SK-N-SH (cell line): ENCODE results near the gene DLG2. TPM values are rescaled to one million over a fixed set of nuclear protein-coding genes. Genes with fewer than 3 reads are reported as not detected.

ENCODE experiments used
- CTCF ChIA-PET: fragments of 300-600, 350-600 bp; formaldehyde crosslinking; extraction: SDS; loops from one replicate; lab custom pipeline; 2021; lab: Yijun Ruan, JAX
- POLR2A ChIA-PET: fragments of 350-600 bp; sonication (Branson Sonifier 250); formaldehyde crosslinking; extraction: SDS; loops from one replicate; lab custom pipeline; 2020; ENCODE audit warnings: antibody characterized with exemption, inconsistent platforms; lab: Yijun Ruan, JAX
- DNase-seq: peaks from one replicate; pipeline ENCODE4 v3.0.0; 2012
- H2AFZ ChIP-seq: fragments of 200-600 bp; sonication (generic); 2 replicates; pipeline ENCODE4 v1.8.1; 2016; ENCODE audit warnings: antibody characterized with exemption, mild to moderate bottlenecking, low read depth
- H3F3A ChIP-seq: fragments of 200-600 bp; sonication (generic); replicated peaks from 2 replicates; pipeline ENCODE3; 2016; ENCODE audit warnings: antibody characterized with exemption, mild to moderate bottlenecking; ENCODE audit not compliant: insufficient read depth
- H3K27ac ChIP-seq, 2 experiments: fragments of 200-500 bp in 1 of 2; fragments of 200-600 bp in 1 of 2; sonication (Bioruptor generic) in 1 of 2; sonication (generic), shearing (Covaris generic) in 1 of 2; 2 replicates each; pipeline versions ENCODE4 v1.5.1 to v1.6.1; 2014 to 2016; ENCODE audit warnings: low read depth in 2 of 2, inconsistent platforms in 1 of 2, low read length in 1 of 2, mild to moderate bottlenecking in 1 of 2, mixed read lengths in 1 of 2
- H3K27me3 ChIP-seq: fragments of 200-600 bp; sonication (generic), shearing (Covaris generic); 2 replicates; pipeline ENCODE4 v1.6.1; 2016; ENCODE audit warnings: mixed run types; ENCODE audit not compliant: insufficient read depth
- H3K36me3 ChIP-seq, 2 experiments: fragments of 200-500 bp in 1 of 2; fragments of 200-600 bp in 1 of 2; sonication (Bioruptor generic) in 1 of 2; sonication (generic) in 1 of 2; replicated peaks in 1 of 2; 2 replicates each; pipeline versions ENCODE3 to v1.5.1; 2014 to 2016; ENCODE audit warnings: low read length in 1 of 2, mild to moderate bottlenecking in 1 of 2; ENCODE audit not compliant: insufficient read depth in 2 of 2, control insufficient read depth in 1 of 2
- H3K4me1 ChIP-seq, 2 experiments: fragments of 200-500 bp in 1 of 2; fragments of 200-600 bp in 1 of 2; sonication (Bioruptor generic) in 1 of 2; sonication (generic), shearing (Covaris generic) in 1 of 2; 2 replicates each; pipeline versions ENCODE4 v1.5.1 to v1.6.1; 2014 to 2016; ENCODE audit warnings: low read depth in 1 of 2, low read length in 1 of 2, mixed run types in 1 of 2; ENCODE audit not compliant: insufficient read depth in 2 of 2, control insufficient read depth in 1 of 2
- H3K4me2 ChIP-seq: fragments of 200-600 bp; sonication (generic), shearing (Covaris generic); 2 replicates; pipeline ENCODE4 v1.6.1; 2017; ENCODE audit warnings: mixed run types
- H3K4me3 ChIP-seq, 2 experiments: fragments of 200-500 bp in 1 of 2; fragments of 200-600 bp in 1 of 2; sonication (Bioruptor generic) in 1 of 2; sonication (generic), shearing (Covaris generic) in 1 of 2; 2 replicates each; pipeline versions ENCODE4 v1.5.1 to v1.8.1; 2014 to 2016; ENCODE audit warnings: low read depth in 2 of 2, inconsistent platforms in 1 of 2, low read length in 1 of 2, mild to moderate bottlenecking in 1 of 2, mixed read lengths in 1 of 2, moderate library complexity in 1 of 2
- H3K79me2 ChIP-seq: fragments of 200-600 bp; sonication (generic); 2 replicates; pipeline ENCODE4 v1.8.1; 2017; ENCODE audit warnings: mild to moderate bottlenecking; ENCODE audit not compliant: insufficient read depth
- H3K9ac ChIP-seq: fragments of 200-600 bp; sonication (generic); 2 replicates; pipeline ENCODE4 v1.6.1; 2017; ENCODE audit warnings: mixed run types
- H3K9me2 ChIP-seq: fragments of 200-600 bp; sonication (generic); 2 replicates; pipeline ENCODE4 v1.6.1; 2017; ENCODE audit warnings: mixed run types
- H3K9me3 ChIP-seq: fragments of 200-600 bp; sonication (generic); 2 replicates; pipeline ENCODE4 v1.6.1; 2017; ENCODE audit warnings: mixed run types, mild to moderate bottlenecking, moderate library complexity
- H4K20me1 ChIP-seq: fragments of 200-600 bp; sonication (generic); 2 replicates; pipeline ENCODE4 v1.6.1; 2017; ENCODE audit warnings: mild to moderate bottlenecking, mixed run types; ENCODE audit not compliant: insufficient read depth
- CHD2 ChIP-seq: fragments of 150-350 bp; IDR thresholded peaks from 2 replicates; pipeline ENCODE4 v1.6.1; 2018; ENCODE audit warnings: low read length; ENCODE audit not compliant: partially characterized antibody
- CTCF ChIP-seq: fragments of 200-600 bp; sonication (generic); IDR thresholded peaks from 2 replicates; pipeline ENCODE4 v1.6.1; 2017; ENCODE audit warnings: antibody characterized with exemption, mild to moderate bottlenecking, moderate library complexity
- EZH2phosphoT487 ChIP-seq: fragments of 200-600 bp; sonication (generic); IDR thresholded peaks from 2 replicates; pipeline ENCODE4 v1.6.1; 2017; ENCODE audit warnings: low read depth, mixed run types, mild to moderate bottlenecking, antibody characterized with exemption, moderate library complexity, borderline replicate concordance
- FOXJ3 ChIP-seq: sonication (generic); formaldehyde crosslinking; IDR thresholded peaks from 2 replicates; pipeline ENCODE4 v1.5.1; 2020; ENCODE audit warnings: mild to moderate bottlenecking, missing genetic modification reagents
- GATA2 ChIP-seq: sonication (generic); formaldehyde crosslinking; IDR thresholded peaks from 2 replicates; pipeline ENCODE4 v1.5.0; 2020; ENCODE audit warnings: mild to moderate bottlenecking, missing genetic modification reagents
- IRF3 ChIP-seq: fragments of 150-350 bp; IDR thresholded peaks from 2 replicates; pipeline ENCODE4 v1.6.1; 2016; ENCODE audit warnings: mild to moderate bottlenecking, low read depth, low read length
- JUND ChIP-seq: IDR thresholded peaks from 2 replicates; pipeline ENCODE4 v1.4.0; 2012
- MAX ChIP-seq: IDR thresholded peaks from 2 replicates; pipeline ENCODE4 v1.4.0; 2012; ENCODE audit warnings: low read depth
- NFIC ChIP-seq: IDR thresholded peaks from 2 replicates; pipeline ENCODE4 v1.4.0; 2012; ENCODE audit warnings: borderline replicate concordance
- NRF1 ChIP-seq: IDR thresholded peaks from 2 replicates; pipeline ENCODE4 v1.6.1; 2012; ENCODE audit warnings: low read depth, mild to moderate bottlenecking, low read length
- PBX3 ChIP-seq: IDR thresholded peaks from 2 replicates; pipeline ENCODE4; 2012
- POLR2AphosphoS5 ChIP-seq: IDR thresholded peaks from 2 replicates; pipeline ENCODE4 v1.6.1; 2012; ENCODE audit warnings: low read depth, low read length
- RAD21 ChIP-seq: IDR thresholded peaks from 2 replicates; pipeline ENCODE4 v1.6.1; 2012; ENCODE audit warnings: mild to moderate bottlenecking, low read length
- RCOR1 ChIP-seq: fragments of 150-350 bp; IDR thresholded peaks from 2 replicates; pipeline ENCODE4 v1.6.1; 2017; ENCODE audit warnings: antibody characterized with exemption, low read length
- REST ChIP-seq: IDR thresholded peaks from 2 replicates; pipeline ENCODE4 v1.6.1; 2012; ENCODE audit warnings: mild to moderate bottlenecking, low read depth, low read length, moderate library complexity
- RXRA ChIP-seq: IDR thresholded peaks from 2 replicates; pipeline ENCODE4 v1.4.0; 2012; ENCODE audit warnings: low read depth, mild to moderate bottlenecking, borderline replicate concordance
- SIN3A ChIP-seq: IDR thresholded peaks from 2 replicates; pipeline ENCODE4 v1.6.1; 2012; ENCODE audit warnings: low read depth, mild to moderate bottlenecking, low read length, moderate library complexity, borderline replicate concordance
- TAF1 ChIP-seq: IDR thresholded peaks from 2 replicates; pipeline ENCODE4 v1.6.1; 2012; ENCODE audit warnings: low read depth, mild to moderate bottlenecking, low read length, moderate library complexity, borderline replicate concordance
- TEAD4 ChIP-seq: IDR thresholded peaks from 2 replicates; pipeline ENCODE4 v1.4.0; 2012; ENCODE audit warnings: mild to moderate bottlenecking, borderline replicate concordance; ENCODE audit not compliant: insufficient read depth
- YY1 ChIP-seq: IDR thresholded peaks from 2 replicates; pipeline ENCODE4 v1.4.0; 2012; ENCODE audit warnings: low read depth, mild to moderate bottlenecking
- WGBS: methylation state at CpG from one replicate; pipeline ENCODE4 v1.1.6; 2017; ENCODE audit warnings: low lambda C conversion rate; 5-methylcytosine and 5-hydroxymethylcytosine counted together
- polyA plus RNA-seq, 3 experiments: library from polyadenylated mRNA; depleted of rRNA; stranded (reverse); fragments of >200 nt; gene quantifications; 2 replicates each; pipeline ENCODE4 v1.2.3, GENCODE V29; 2012

Gene DLG2
- polyA plus RNA-seq, 1 of the 3 experiments (the other 2 are of a cell fraction), result 0.21 TPM

GRCh38 chr11:85028329-85029101 is 598.6 kb downstream of the DLG2 start:
- H3K9me3 ChIP-seq, result no peaks in the 10 kb centered on the region
- WGBS, result 24% methylated on average over 11 of the region's 15 CpGs
- no peaks in the 10 kb centered on the region for H3K4me1 ChIP-seq
- TF ChIP-seq SIN3A (no peak), JUND (no peak), RAD21 (no peak), TAF1 (no peak), PBX3 (no peak), POLR2AphosphoS5 (no peak), TEAD4 (no peak)
- no peaks in the 10 kb centered on the region; the same call in 1 of the 2 replicates for H3K27me3 ChIP-seq
- H3K9ac ChIP-seq, result no peak overlapping the region
- no peak overlapping the region for H3K4me2 ChIP-seq
- peaks cover 4% of the 10 kb centered on the region; the same call in 1 of the 2 replicates for H3K9me2 ChIP-seq
- H3K36me3 ChIP-seq, result no peaks in the 10 kb centered on the region
- no peak overlapping the region for H2AFZ ChIP-seq
- no peaks in the 10 kb centered on the region for H3K79me2 ChIP-seq
- H3F3A ChIP-seq, result no peaks in the 10 kb centered on the region
- H3K4me3 ChIP-seq, result no peak overlapping the region
- CTCF ChIA-PET, result no interaction called here
- POLR2A ChIA-PET, result no interaction called here
- no peak overlapping the region for H3K27ac ChIP-seq
- no peak for DNase-seq
- H4K20me1 ChIP-seq, result no peaks in the 10 kb centered on the region

GRCh38 chr11:85027346-85027745 is 599.8 kb downstream of the DLG2 start:
- CTCF ChIA-PET, result no interaction called here
- H3K4me2 ChIP-seq, result no peak overlapping the region
- H3K9me2 ChIP-seq, result peaks cover 4% of the 10 kb centered on the region; the same call in 1 of the 2 replicates
- no peak for DNase-seq
- POLR2A ChIA-PET, result no interaction called here
- TF ChIP-seq CHD2 (no peak), JUND (no peak), NRF1 (no peak), FOXJ3 (CRISPR knock-in tag) (no peak), RAD21 (no peak), IRF3 (no peak), RXRA (no peak), EZH2phosphoT487 (no peak), MAX (no peak), GATA2 (CRISPR knock-in tag) (no peak), NFIC (no peak), CTCF (no peak), REST (no peak), RCOR1 (no peak), YY1 (no peak), POLR2AphosphoS5 (no peak), TAF1 (no peak)
- no peaks in the 10 kb centered on the region for H4K20me1 ChIP-seq
- no peaks in the 10 kb centered on the region; the same call in 1 of the 2 replicates for H3K27me3 ChIP-seq
- no peaks in the 10 kb centered on the region for H3K4me1 ChIP-seq
- H3K9ac ChIP-seq, result no peak overlapping the region
- H2AFZ ChIP-seq, result no peak overlapping the region
- H3K27ac ChIP-seq, result no peak overlapping the region
- no peaks in the 10 kb centered on the region for H3K9me3 ChIP-seq
- 39% methylated on average over 9 of the region's 11 CpGs for WGBS
- H3K79me2 ChIP-seq, result no peaks in the 10 kb centered on the region
- H3K36me3 ChIP-seq, result no peaks in the 10 kb centered on the region
- H3K4me3 ChIP-seq, result no peak overlapping the region
- no peaks in the 10 kb centered on the region for H3F3A ChIP-seq
